Stimulated activated CD8-positive, alpha-beta memory T cell treated with anti-CD3 and anti-CD28 coated beads, Interleukin-15, amount 100 ng/mL, for 24 hours (primary cell): ENCODE data around the gene CTTNBP2NL.
"Not testable (repeated sequence)": the region's sequence is repeated elsewhere in the genome, so short reads cannot be mapped to it uniquely, and the experiment has no call there.

ENCODE experiments used
- DNase-seq: peaks from one replicate; pipeline ENCODE4 v3.0.0-alpha.2; 2020; ENCODE audit warnings: low read depth

Gene CTTNBP2NL

GRCh38 chr1:112423666-112424065 lies 27.7 kb downstream of the CTTNBP2NL start:
- not testable (repeated sequence) for DNase-seq

GRCh38 chr1:112429749-112430148 lies 33.7 kb downstream of the CTTNBP2NL start:
- DNase-seq: no peak

GRCh38 chr1:112431038-112431437 lies 35.0 kb downstream of the CTTNBP2NL start:
- DNase-seq: no peak

GRCh38 chr1:112435448-112435847 lies 39.4 kb downstream of the CTTNBP2NL start:
- no peak for DNase-seq

GRCh38 chr1:112436384-112437156 lies 40.6 kb downstream of the CTTNBP2NL start:
- no peak for DNase-seq

GRCh38 chr1:112438156-112438555 lies 42.1 kb downstream of the CTTNBP2NL start:
- not testable (repeated sequence) for DNase-seq

- no peak for DNase-seq
These were observed 43.6 kb downstream of the CTTNBP2NL start for GRCh38 chr1:112439592-112439991.

- no peak for DNase-seq
These were observed 44.6 kb downstream of the CTTNBP2NL start for GRCh38 chr1:112440574-112440973.

- DNase-seq: no peak
These were observed 48.3 kb downstream of the CTTNBP2NL start for GRCh38 chr1:112444269-112444668.

- DNase-seq: no peak
These were observed 49.6 kb downstream of the CTTNBP2NL start for GRCh38 chr1:112445596-112445995.

GRCh38 chr1:112446411-112446810 lies 50.4 kb downstream of the CTTNBP2NL start:
- DNase-seq: no peak

- DNase-seq: no peak
These were observed 53.1 kb downstream of the CTTNBP2NL start for GRCh38 chr1:112448904-112449629.

- DNase-seq: no peak
These were observed 53.6 kb downstream of the CTTNBP2NL start for GRCh38 chr1:112449630-112449983.

- DNase-seq: no peak
These were observed 54.8 kb downstream of the CTTNBP2NL start for GRCh38 chr1:112450773-112451172.

- not testable (repeated sequence) for DNase-seq
These were observed 55.3 kb downstream of the CTTNBP2NL start for GRCh38 chr1:112451301-112451700.

GRCh38 chr1:112453876-112454275 lies 57.9 kb downstream of the CTTNBP2NL start:
- DNase-seq: no peak

GRCh38 chr1:112454316-112454715 lies 58.3 kb downstream of the CTTNBP2NL start:
- DNase-seq: no peak

- no peak for DNase-seq
These were observed 61.2 kb downstream of the CTTNBP2NL start for GRCh38 chr1:112457241-112457640.

- no peak for DNase-seq
These were observed 61.9 kb downstream of the CTTNBP2NL start for GRCh38 chr1:112457955-112458354.

GRCh38 chr1:112458756-112459155 lies 62.7 kb downstream of the CTTNBP2NL start:
- DNase-seq: no peak

- DNase-seq: no peak
These were observed 64.6 kb downstream of the CTTNBP2NL start for GRCh38 chr1:112460615-112461014.

GRCh38 chr1:112461200-112461871 lies 65.3 kb downstream of the CTTNBP2NL start:
- DNase-seq: no peak

- DNase-seq: no peak
These were observed 66.9 kb downstream of the CTTNBP2NL start for GRCh38 chr1:112462953-112463279.
